DND-41 (cell line): Measurements from ENCODE around the gene COG7.
"Not testable (repeated sequence)": the region's sequence is repeated elsewhere in the genome, so short reads cannot be mapped to it uniquely, and the experiment has no call there.

Source experiments
- ATAC-seq: fragments of 200-7000 bp; cut with Tn5 transposase; 3 replicates; pipeline ENCODE4 v1.9.1; 2021; ENCODE audit warnings: low read depth; ENCODE audit not compliant: insufficient read depth
- DNase-seq: peaks from one replicate; pipeline ENCODE4 v3.0.0-alpha.2; 2020
- H2AFZ ChIP-seq: 2 replicates; pipeline ENCODE4 v1.6.0; 2012; ENCODE audit warnings: low read depth, low read length
- H3K27ac ChIP-seq: 2 replicates; pipeline ENCODE4 v1.5.1; 2012; ENCODE audit warnings: low read length, inconsistent platforms
- H3K27me3 ChIP-seq: fragments of 200-600 bp; sonication (generic); 2 replicates; pipeline ENCODE4 v1.6.0; 2012; ENCODE audit warnings: low read length, mild to moderate bottlenecking, inconsistent platforms; ENCODE audit not compliant: insufficient read depth, poor library complexity
- H3K36me3 ChIP-seq: 2 replicates; pipeline ENCODE4 v1.5.1; 2012; ENCODE audit warnings: low read length, inconsistent platforms; ENCODE audit not compliant: insufficient read depth
- H3K4me1 ChIP-seq: 2 replicates; pipeline ENCODE4 v1.5.1; 2012; ENCODE audit warnings: mild to moderate bottlenecking, low read length; ENCODE audit not compliant: insufficient read depth
- H3K4me2 ChIP-seq: 2 replicates; pipeline ENCODE4 v1.6.0; 2012; ENCODE audit warnings: mild to moderate bottlenecking, moderate library complexity, low read length, inconsistent platforms; ENCODE audit not compliant: insufficient read depth
- H3K4me3 ChIP-seq, 2 experiments: fragments of 200-600 bp in 1 of 2; shearing (Covaris generic) in 1 of 2; 2 replicates each; pipeline ENCODE4 v1.5.1; 2012 to 2016; ENCODE audit warnings: inconsistent platforms in 2 of 2, low read length in 2 of 2, mild to moderate bottlenecking in 2 of 2, low read depth in 1 of 2, moderate library complexity in 1 of 2
- H3K79me2 ChIP-seq: 2 replicates; pipeline ENCODE4 v1.6.0; 2012; ENCODE audit warnings: low read length, inconsistent platforms; ENCODE audit not compliant: insufficient read depth
- H3K9ac ChIP-seq: 2 replicates; pipeline ENCODE4 v1.6.0; 2012; ENCODE audit warnings: low read depth, mild to moderate bottlenecking, inconsistent platforms, low read length, moderate library complexity
- H3K9me3 ChIP-seq: 2 replicates; pipeline ENCODE4 v1.5.1; 2012; ENCODE audit warnings: low read length, moderate library complexity, mild to moderate bottlenecking, inconsistent platforms; ENCODE audit not compliant: insufficient read depth, severe bottlenecking
- H4K20me1 ChIP-seq: 2 replicates; pipeline ENCODE4 v1.6.0; 2012; ENCODE audit warnings: low read length; ENCODE audit not compliant: insufficient read depth
- EZH2 ChIP-seq: IDR thresholded peaks from 3 replicates; pipeline ENCODE4 v1.6.1; 2012; ENCODE audit warnings: borderline replicate concordance, low read depth, mild to moderate bottlenecking, moderate library complexity, low read length, inconsistent platforms; ENCODE audit not compliant: severe bottlenecking
- TF ChIP-seq, protein P1 (sequence below): IDR thresholded peaks from 2 replicates; pipeline ENCODE4 v1.5.1; 2012; ENCODE audit warnings: borderline replicate concordance, low read length, moderate library complexity, mild to moderate bottlenecking; ENCODE audit not compliant: poor library complexity, severe bottlenecking; ENCODE audit errors: extremely low read depth

COG7 gene

GRCh38 chr16:23448392-23448791 lies 4.6 kb downstream of the COG7 start:
- H3K27me3 ChIP-seq, result no peaks in the 10 kb centered on the region
- no peak overlapping the region for H3K27ac ChIP-seq
- H3K4me1 ChIP-seq, result peaks cover 25% of the 10 kb centered on the region
- H3K36me3 ChIP-seq, result peaks cover 21% of the 10 kb centered on the region
- no peaks in the 10 kb centered on the region for H3K9me3 ChIP-seq
- no peak for DNase-seq
- TF ChIP-seq, protein P1, sequence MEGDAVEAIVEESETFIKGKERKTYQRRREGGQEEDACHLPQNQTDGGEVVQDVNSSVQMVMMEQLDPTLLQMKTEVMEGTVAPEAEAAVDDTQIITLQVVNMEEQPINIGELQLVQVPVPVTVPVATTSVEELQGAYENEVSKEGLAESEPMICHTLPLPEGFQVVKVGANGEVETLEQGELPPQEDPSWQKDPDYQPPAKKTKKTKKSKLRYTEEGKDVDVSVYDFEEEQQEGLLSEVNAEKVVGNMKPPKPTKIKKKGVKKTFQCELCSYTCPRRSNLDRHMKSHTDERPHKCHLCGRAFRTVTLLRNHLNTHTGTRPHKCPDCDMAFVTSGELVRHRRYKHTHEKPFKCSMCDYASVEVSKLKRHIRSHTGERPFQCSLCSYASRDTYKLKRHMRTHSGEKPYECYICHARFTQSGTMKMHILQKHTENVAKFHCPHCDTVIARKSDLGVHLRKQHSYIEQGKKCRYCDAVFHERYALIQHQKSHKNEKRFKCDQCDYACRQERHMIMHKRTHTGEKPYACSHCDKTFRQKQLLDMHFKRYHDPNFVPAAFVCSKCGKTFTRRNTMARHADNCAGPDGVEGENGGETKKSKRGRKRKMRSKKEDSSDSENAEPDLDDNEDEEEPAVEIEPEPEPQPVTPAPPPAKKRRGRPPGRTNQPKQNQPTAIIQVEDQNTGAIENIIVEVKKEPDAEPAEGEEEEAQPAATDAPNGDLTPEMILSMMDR, result no peak
- no peak for TF ChIP-seq EZH2
- no peak overlapping the region for H3K9ac ChIP-seq
- H4K20me1 ChIP-seq, result no peaks in the 10 kb centered on the region
- peaks cover 34% of the 10 kb centered on the region for H3K79me2 ChIP-seq
- no peak overlapping the region for H3K4me3 ChIP-seq
- no peak overlapping the region for H3K4me2 ChIP-seq
- ATAC-seq, result no peak
- no peak overlapping the region for H2AFZ ChIP-seq

DNA sequence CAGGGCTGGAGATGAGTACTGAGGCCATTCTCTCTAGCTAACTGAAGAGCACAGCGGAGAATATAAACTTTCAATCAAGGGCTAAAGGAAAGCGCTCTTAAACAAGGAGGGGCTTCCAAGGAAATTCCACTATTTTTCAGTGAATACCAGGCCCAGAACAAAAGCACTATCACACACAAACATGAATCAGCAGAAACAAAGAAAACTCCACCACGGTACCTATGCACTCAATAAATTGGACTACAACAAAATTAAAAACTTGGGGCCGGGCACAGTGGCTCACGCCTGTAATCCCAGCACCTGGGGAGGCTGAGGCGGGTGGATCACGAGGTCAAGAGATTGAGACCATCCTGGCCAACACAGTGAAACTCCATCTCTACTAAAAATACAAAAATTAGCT lies 15.4 kb downstream of the COG7 start:
- not testable (repeated sequence) for ATAC-seq, H3K27me3 ChIP-seq

GRCh38 chr16:23436951-23437350 lies 16.0 kb downstream of the COG7 start:
- TF ChIP-seq, protein P1, result no peak
- no peak for TF ChIP-seq EZH2
- ATAC-seq, result no peak
- Histone ChIP-seq H3K4me3 (no peak overlapping the region), H4K20me1 (no peaks in the 10 kb centered on the region), H3K4me2 (no peak overlapping the region), H3K9ac (no peak overlapping the region), H3K9me3 (no peaks in the 10 kb centered on the region), H3K27ac (no peak overlapping the region), H2AFZ (no peak overlapping the region), H3K27me3 (no peaks in the 10 kb centered on the region), H3K4me1 (no peaks in the 10 kb centered on the region), H3K36me3 (peaks cover 55% of the 10 kb centered on the region), H3K79me2 (no peaks in the 10 kb centered on the region)
- DNase-seq, result no peak

More for the DNA sequence above, 15.4 kb downstream of the COG7 start:
- H3K4me2 ChIP-seq, H3K4me3 ChIP-seq, H3K9ac ChIP-seq, H3K79me2 ChIP-seq, H3K9me3 ChIP-seq, H3K27ac ChIP-seq, H2AFZ ChIP-seq, H4K20me1 ChIP-seq, H3K4me1 ChIP-seq, DNase-seq: not testable (repeated sequence)
- peaks cover 54% of the 10 kb centered on the region for H3K36me3 ChIP-seq

- H3K27ac ChIP-seq, result no peak overlapping the region
- H3K9me3 ChIP-seq, result no peaks in the 10 kb centered on the region
- H3K4me1 ChIP-seq, result no peaks in the 10 kb centered on the region
- no peak overlapping the region for H2AFZ ChIP-seq
- H3K4me3 ChIP-seq, result no peak overlapping the region
- H3K4me2 ChIP-seq, result no peak overlapping the region
- H3K79me2 ChIP-seq, result no peaks in the 10 kb centered on the region
- peaks cover 57% of the 10 kb centered on the region for H3K36me3 ChIP-seq
- TF ChIP-seq, protein P1, result peak; percentile 86
- no peak for TF ChIP-seq EZH2
- ATAC-seq (peak; percentile 98), DNase-seq (peak; percentile 74)
- H4K20me1 ChIP-seq, result no peaks in the 10 kb centered on the region
- no peak overlapping the region for H3K9ac ChIP-seq
- H3K27me3 ChIP-seq, result no peaks in the 10 kb centered on the region
Measured at GRCh38 chr16:23435500-23435899, 17.5 kb downstream of the COG7 start.
